Keratinocyte (primary cell): ENCODE measurements around the gene F11. TPM values are rescaled to one million over a fixed set of nuclear protein-coding genes. Genes with fewer than 3 reads are reported as not detected.

Experiments used
- DNase-seq: peaks from one replicate; pipeline ENCODE4 v3.0.0-alpha.2; 2011; ENCODE audit warnings: low read depth, missing footprints, low spot score
- FAIRE-seq: peaks from 2 replicates; lab custom pipeline; 2011; peaks lifted over from hg19 to GRCh38; lab: Jason Lieb, UNC
- H2AFZ ChIP-seq: 2 replicates; pipeline ENCODE4 v1.6.0; 2012; ENCODE audit warnings: low read length, control low read depth, inconsistent platforms; ENCODE audit not compliant: control insufficient read depth
- H3K27ac ChIP-seq: 2 replicates; pipeline ENCODE4 v1.5.1; 2011; ENCODE audit warnings: low read length; ENCODE audit not compliant: control insufficient read depth, insufficient read depth
- H3K27me3 ChIP-seq: 3 replicates; pipeline ENCODE4 v1.6.0; 2011; ENCODE audit warnings: low read length; ENCODE audit not compliant: control insufficient read depth, insufficient read depth; ENCODE audit errors: extremely low read depth
- H3K36me3 ChIP-seq, 2 experiments: 2 replicates in 1 of 2; 3 replicates in 1 of 2; pipeline ENCODE4 v1.5.1; 2011; ENCODE audit warnings: low read length in 2 of 2, mild to moderate bottlenecking in 1 of 2; ENCODE audit not compliant: control insufficient read depth in 2 of 2, insufficient read depth in 2 of 2; ENCODE audit errors: extremely low read depth in 1 of 2
- H3K4me1 ChIP-seq: 3 replicates; pipeline ENCODE4 v1.5.1; 2011; ENCODE audit warnings: low read length; ENCODE audit not compliant: control insufficient read depth, insufficient read depth; ENCODE audit errors: extremely low read depth
- H3K4me2 ChIP-seq: 3 replicates; pipeline ENCODE4 v1.6.0; 2011; ENCODE audit warnings: low read depth, low read length; ENCODE audit not compliant: control insufficient read depth, insufficient read depth; ENCODE audit errors: extremely low read depth
- H3K4me3 ChIP-seq, 3 experiments: fragments of 200-600 bp in 1 of 3; sonication (generic) in 1 of 3; 2 replicates in 2 of 3; 3 replicates in 1 of 3; pipeline ENCODE4 v1.5.1; 2011 to 2016; ENCODE audit warnings: low read length in 3 of 3, mild to moderate bottlenecking in 3 of 3, control low read depth in 2 of 3, inconsistent platforms in 1 of 3, low read depth in 1 of 3, mixed read lengths in 1 of 3, mixed run types in 1 of 3, moderate library complexity in 1 of 3; ENCODE audit not compliant: control insufficient read depth in 2 of 3, insufficient read depth in 2 of 3; ENCODE audit errors: extremely low read depth in 1 of 3
- H3K79me2 ChIP-seq: 2 replicates; pipeline ENCODE4 v1.6.0; 2012; ENCODE audit warnings: low read length; ENCODE audit not compliant: control insufficient read depth, insufficient read depth
- H3K9ac ChIP-seq: 3 replicates; pipeline ENCODE4 v1.6.0; 2011; ENCODE audit warnings: low read length; ENCODE audit not compliant: control insufficient read depth, insufficient read depth; ENCODE audit errors: extremely low read depth
- H3K9me1 ChIP-seq: 3 replicates; pipeline ENCODE4 v1.6.0; 2011; ENCODE audit warnings: low read length; ENCODE audit not compliant: control insufficient read depth, insufficient read depth; ENCODE audit errors: extremely low read depth
- H3K9me3 ChIP-seq: 2 replicates; pipeline ENCODE4 v1.5.1; 2012; ENCODE audit warnings: low read depth, low read length; ENCODE audit not compliant: control insufficient read depth
- H4K20me1 ChIP-seq: 3 replicates; pipeline ENCODE4 v1.6.0; 2011; ENCODE audit warnings: low read length; ENCODE audit not compliant: control insufficient read depth, insufficient read depth; ENCODE audit errors: extremely low read depth
- CTCF ChIP-seq, 3 experiments: IDR thresholded peaks in 1 of 3; conservative IDR thresholded peaks in 1 of 3; optimal IDR thresholded peaks in 1 of 3; 2 replicates in 2 of 3; 3 replicates in 1 of 3; pipeline versions ENCODE3 to v1.5.1; 2011; ENCODE audit warnings: low read length in 3 of 3, mild to moderate bottlenecking in 3 of 3, moderate library complexity in 2 of 3, control low read depth in 1 of 3, inconsistent platforms in 1 of 3; ENCODE audit not compliant: insufficient read depth in 2 of 3; ENCODE audit errors: extremely low read depth in 1 of 3
- EZH2 ChIP-seq: IDR thresholded peaks from one replicate; pipeline ENCODE4 v1.6.1; 2012; ENCODE audit warnings: inconsistent platforms, mild to moderate bottlenecking, low read length, moderate library complexity
- dilution Hi-C: fragments of 300-500 bp; cut with MboI; formaldehyde crosslinking; loops from one replicate; pipeline ENCODE4 v1.7.0; 2020; ENCODE audit warnings: low sequenced_read_pairs; ENCODE audit not compliant: extremely low pct_ligation_motif_present
- polyA plus RNA-seq, 5 experiments: library from polyadenylated mRNA; depleted of rRNA in 3 of 5; stranded (reverse) in 3 of 5; stranded (forward) in 1 of 5; unstranded in 1 of 5; fragments of >200 nt; gene quantifications; 1 replicate in 1 of 5; 2 replicates in 3 of 5; 3 replicates in 1 of 5; pipeline versions ENCODE4 v1.2.1 to v1.2.3, GENCODE V29; 2011 to 2012; ENCODE audit warnings: missing spikeins in 2 of 5, low read depth in 1 of 5, low replicate concordance in 1 of 5

F11 gene
- polyA plus RNA-seq, 1 donor (not counting 4 experiments of a cell fraction or from before 2014, with no cell fraction given): not detected

- H3K27me3 ChIP-seq: no peaks in the 10 kb centered on the region
- dilution Hi-C loops: no loop called here
- no peak within 1 kb of the TSS for H3K4me2 ChIP-seq
- H3K9me3 ChIP-seq: no peaks in the 10 kb centered on the region
- no peak within 1 kb of the TSS for H3K9ac ChIP-seq
- DNase-seq (no peak), FAIRE-seq (no peak)
- H2AFZ ChIP-seq: no peak within 1 kb of the TSS
- no peaks in the 10 kb centered on the region for H3K9me1 ChIP-seq
- no peak within 1 kb of the TSS for H3K4me3 ChIP-seq
- H4K20me1 ChIP-seq: no peaks in the 10 kb centered on the region
- no peaks in the 10 kb centered on the region for H3K36me3 ChIP-seq
- H3K27ac ChIP-seq: no peak within 1 kb of the TSS
- H3K4me1 ChIP-seq: no peaks in the 10 kb centered on the region
- TF ChIP-seq EZH2: no peak
- TF ChIP-seq CTCF (optimal IDR thresholded peaks at IDR 0.05 in 1 of 3, IDR thresholded peaks at IDR 0.05 in 1 of 3, conservative IDR thresholded peaks at IDR 0.05 in 1 of 3; ENCODE audit: extremely low read depth in 1 of 3, insufficient read depth in 2 of 3, low read length in 3 of 3): no peak
- no peaks in the 10 kb centered on the region for H3K79me2 ChIP-seq
Observed at GRCh38 chr4:186227221-186227620, 38.8 kb upstream of the F11 start, which contains the start of gene KLKB1. Gene KLKB1 (plus strand): TSS chr4:186227507. CDS start chr4:186228196, 689 bp downstream.

GRCh38 chr4:186227744-186228513, 38.1 kb upstream of the F11 start:
- H3K36me3 ChIP-seq: no peaks in the 10 kb centered on the region
- no peaks in the 10 kb centered on the region for H3K9me3 ChIP-seq

More at GRCh38 chr4:186227744-186228513, 38.1 kb upstream of the F11 start:
- dilution Hi-C loops: no loop called here
- no peaks in the 10 kb centered on the region for H4K20me1 ChIP-seq
- H3K4me1 ChIP-seq: no peaks in the 10 kb centered on the region
- H3K27ac ChIP-seq: no peak overlapping the region
- no peak for TF ChIP-seq EZH2
- no peak for TF ChIP-seq CTCF (optimal IDR thresholded peaks at IDR 0.05 in 1 of 3, IDR thresholded peaks at IDR 0.05 in 1 of 3, conservative IDR thresholded peaks at IDR 0.05 in 1 of 3; ENCODE audit: extremely low read depth in 1 of 3, insufficient read depth in 2 of 3, low read length in 3 of 3)
- H3K4me3 ChIP-seq: no peak overlapping the region
- no peak overlapping the region for H3K9ac ChIP-seq
- H3K27me3 ChIP-seq: no peaks in the 10 kb centered on the region
- no peaks in the 10 kb centered on the region for H3K9me1 ChIP-seq
- H3K79me2 ChIP-seq: no peaks in the 10 kb centered on the region
- no peak overlapping the region for H2AFZ ChIP-seq
- no peak for FAIRE-seq
- DNase-seq: no peak
- no peak overlapping the region for H3K4me2 ChIP-seq
